HG02938 (cell line): ENCODE measurements around the gene OLA1.

ENCODE experiments used
- ATAC-seq: cut with Tn5 transposase; IDR thresholded peaks from one replicate; pipeline ENCODE4 v1.9.1; 2021; ENCODE audit warnings: mild to moderate bottlenecking, moderate library complexity; ENCODE audit not compliant: unreplicated experiment

OLA1 gene

DNA sequence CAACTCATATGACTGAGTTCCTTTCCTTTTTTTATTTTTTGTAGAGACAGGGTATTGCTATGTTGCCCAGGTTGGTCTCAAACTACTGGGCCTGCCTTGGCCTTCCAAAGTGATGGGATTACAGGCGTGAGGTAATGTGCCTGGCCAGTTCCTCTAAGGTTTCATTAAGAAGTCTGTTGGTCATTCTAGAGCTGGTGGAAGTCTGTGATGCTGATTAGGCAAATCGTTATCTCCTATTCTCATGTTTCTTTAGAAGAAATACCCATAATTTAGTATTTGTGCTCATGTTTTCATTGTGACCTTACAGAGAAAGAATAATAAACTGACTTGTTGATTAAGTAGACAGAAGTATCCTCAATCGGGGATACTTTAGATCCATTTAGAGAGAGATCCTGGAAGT, 177.0 kb downstream of the OLA1 start:
- no peak for ATAC-seq

DNA sequence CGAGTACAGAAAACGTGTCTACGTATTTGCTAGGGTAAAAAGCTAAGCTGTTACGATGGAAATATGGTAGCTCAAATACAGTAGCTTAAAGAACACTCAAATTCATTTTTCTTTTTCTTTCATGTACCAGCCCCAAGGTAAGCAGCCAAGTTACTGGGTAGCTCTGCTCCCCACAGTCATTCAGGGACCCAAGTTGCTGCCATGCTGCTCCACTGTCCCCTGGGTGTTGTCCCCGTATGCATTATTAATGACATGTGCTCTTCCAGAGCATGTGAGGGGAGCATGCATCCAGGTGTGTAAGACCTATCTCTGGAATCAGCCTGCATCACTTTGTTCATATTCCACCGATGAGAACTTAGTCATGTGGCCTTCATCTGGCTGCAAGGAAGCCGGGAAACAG, 178.1 kb downstream of the OLA1 start:
- ATAC-seq: no peak

DNA sequence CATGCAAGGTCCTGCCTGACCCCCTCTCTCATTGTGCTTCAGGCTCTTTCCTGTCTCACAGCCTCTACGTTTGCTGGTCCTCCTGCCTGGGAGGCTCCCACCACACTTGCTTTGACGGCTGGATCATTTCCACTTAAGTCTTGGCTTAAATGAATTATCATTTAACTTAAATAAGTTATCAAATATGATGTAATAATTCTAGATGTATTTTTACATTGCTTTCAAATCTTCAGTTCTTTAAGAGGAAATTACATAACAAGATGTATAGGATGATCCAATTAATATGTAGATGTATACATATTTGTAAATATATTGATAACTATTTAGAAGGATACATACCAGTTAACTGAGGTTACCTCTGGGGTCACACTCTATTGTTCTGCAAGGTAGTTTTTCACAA, 180.5 kb downstream of the OLA1 start:
- ATAC-seq: no peak

DNA sequence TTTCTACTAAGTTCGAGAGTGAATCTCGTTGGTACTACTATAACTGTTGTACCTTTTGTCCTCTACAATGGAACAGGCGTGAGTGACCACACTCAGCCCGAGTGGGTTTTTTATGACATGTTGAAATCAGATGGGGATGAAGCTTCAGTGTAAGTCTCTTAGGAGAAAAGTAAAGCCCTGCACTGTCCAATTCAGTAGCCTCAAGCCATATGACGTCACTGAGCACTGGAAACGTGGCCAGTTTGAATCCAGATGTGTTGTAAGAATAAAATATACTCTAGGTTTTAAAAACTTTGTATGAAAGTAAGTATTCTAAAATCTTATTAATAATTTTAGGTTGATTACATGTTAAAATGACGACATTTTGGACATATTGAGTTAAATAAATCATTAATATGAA, 181.5 kb downstream of the OLA1 start:
- no peak for ATAC-seq

DNA sequence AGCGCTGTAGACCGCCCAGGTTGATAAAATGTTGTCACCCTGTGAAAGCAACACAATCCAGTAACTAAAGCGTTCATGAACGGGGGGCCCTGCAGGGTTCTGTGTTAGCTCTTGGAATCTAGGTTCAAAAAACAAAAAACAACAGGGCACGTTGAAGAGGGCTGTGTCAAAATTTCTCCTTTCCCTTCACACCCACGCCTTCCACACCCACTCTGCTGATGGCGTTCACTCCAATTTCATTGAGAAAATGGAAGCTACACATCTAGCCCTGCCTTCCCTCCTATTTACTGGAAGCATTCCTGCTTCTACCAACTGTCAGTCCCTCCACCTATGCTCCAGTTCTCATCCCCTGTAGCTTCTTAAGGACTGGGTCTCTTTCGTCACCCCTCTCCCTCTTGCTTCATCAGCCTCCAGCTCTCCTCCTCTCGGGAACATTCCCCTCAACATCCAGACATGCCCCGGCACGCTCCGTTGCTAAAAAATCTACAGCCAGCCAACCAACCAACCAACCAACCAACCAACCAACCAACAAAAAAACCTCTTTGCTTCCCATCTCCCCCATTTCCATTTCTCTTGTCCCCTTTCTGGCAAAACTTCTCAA, 184.7 kb downstream of the OLA1 start:
- no peak for ATAC-seq

DNA sequence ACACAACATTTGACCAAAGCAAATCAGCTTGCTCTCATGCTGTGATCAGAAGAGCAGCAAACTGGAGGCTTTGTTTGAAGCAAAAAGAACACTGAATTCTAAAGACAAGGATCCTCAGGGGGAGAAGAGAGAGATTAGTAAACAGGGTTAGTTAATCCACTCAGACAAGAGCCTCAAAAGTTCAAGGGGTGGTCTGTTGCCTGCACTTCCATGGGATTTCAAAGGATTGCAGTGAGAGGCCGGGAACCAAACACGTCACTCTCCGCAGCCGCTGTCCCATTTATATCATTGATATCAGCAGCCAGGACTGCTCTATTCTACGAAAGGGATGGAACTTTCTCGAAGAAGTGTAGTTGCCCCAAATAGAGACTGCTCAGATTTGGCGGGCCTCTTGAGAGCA, 185.4 kb downstream of the OLA1 start:
- ATAC-seq: no peak

DNA sequence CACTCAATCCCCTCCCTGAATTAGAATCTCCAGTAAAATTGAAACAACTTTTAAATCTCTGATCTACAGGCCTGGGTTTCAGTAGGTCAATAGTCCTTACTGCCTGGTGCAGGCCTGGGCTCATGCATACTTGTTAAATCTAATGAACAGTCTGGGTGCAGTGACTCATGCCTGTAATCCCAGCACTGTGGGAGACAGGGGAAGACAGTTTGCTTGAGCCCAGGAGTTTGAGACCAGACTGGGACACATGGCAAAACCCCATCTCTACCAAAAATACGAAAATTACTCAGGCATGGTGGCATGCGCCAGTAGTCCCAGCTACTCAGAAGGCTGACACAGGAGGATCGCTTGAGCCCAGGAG, 188.5 kb downstream of the OLA1 start:
- ATAC-seq: no peak

DNA sequence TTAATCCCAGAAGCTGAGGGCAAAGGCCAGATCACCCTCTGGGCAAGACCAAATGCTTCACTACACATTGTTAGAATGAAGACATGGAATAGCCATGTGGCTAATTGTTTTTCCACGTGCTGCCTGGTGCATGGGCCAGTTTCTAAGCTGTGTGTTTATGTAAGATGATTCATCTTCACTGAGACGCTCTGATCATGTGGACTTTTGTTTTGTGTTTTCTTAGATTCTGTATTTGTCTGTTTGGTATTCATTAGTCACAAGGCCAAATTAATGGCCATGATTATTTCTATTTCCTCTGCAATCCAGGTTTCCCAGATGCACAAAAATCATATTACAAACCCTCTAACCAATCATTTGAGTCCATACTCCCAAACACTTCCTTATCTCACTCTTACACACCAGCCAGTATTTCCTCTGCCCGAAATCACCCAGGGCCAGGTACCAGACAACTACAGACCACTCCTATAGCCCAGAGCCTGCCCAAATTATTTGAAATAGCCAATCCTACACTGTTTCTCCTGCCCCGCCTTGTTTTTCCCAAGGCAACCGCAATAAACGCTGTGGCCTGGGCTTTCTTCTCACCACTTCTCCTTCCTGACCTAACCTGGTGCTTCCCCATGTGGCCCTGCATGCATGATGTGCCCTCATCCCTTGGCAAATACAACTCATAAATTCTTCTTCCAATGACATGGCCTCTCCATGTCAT, 189.0 kb downstream of the OLA1 start:
- ATAC-seq: no peak

DNA sequence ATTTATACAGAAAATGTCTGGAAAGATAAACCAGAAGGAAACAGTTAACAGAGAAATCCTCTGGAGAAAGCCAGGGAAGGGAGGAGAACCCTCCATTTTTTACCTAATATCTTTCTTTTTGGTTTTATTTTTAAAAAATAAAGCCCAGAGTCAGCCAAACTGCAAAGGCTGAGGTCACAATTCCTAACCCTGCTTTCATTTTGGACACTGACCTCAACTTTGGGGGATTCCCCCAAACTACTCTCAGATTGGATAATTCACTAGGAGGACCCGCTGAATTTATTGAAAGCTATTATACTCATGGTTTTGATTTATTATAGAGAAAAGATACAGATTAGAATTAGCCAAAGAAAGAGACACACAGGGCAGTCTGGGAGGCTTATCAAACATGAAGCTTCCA, 189.9 kb downstream of the OLA1 start:
- no peak for ATAC-seq

DNA sequence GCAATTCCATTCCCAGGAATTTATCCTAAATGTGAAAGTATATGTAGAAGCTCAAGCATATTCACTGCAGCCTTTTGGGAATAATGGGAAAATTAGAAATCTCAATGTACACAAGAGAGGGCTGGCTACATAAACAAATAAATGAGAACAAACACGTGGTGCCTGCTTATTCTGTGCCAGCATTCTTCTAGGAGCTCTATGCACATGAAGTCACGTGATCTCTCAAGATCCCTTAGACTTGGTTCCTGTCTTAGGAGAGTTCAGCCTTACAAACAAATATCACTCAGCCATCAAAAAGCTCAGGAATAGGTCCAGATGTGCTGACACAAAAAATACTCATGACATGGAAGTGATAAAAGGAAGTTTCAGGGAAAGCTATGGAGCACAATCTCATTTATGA, 190.3 kb downstream of the OLA1 start:
- ATAC-seq: no peak

DNA sequence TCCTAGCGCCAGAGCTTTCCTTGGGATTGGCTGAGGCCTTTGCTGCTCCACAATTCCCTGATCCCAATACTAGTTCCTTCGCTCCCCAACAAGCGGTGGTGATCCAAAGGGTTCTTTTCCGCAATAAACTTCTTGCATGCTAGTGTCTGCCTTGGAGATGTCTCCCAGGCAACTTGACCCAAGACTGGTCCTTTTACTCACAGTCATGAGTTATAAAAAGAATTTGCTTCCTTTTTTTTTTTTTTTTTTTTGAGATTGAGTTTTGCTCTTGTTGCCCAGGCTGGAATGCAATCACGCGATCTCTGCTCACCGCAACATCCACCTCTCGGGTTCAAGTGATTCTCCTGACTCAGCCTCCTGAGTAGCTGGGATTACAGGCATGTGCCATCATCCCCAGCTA, 193.4 kb downstream of the OLA1 start:
- ATAC-seq: no peak

DNA sequence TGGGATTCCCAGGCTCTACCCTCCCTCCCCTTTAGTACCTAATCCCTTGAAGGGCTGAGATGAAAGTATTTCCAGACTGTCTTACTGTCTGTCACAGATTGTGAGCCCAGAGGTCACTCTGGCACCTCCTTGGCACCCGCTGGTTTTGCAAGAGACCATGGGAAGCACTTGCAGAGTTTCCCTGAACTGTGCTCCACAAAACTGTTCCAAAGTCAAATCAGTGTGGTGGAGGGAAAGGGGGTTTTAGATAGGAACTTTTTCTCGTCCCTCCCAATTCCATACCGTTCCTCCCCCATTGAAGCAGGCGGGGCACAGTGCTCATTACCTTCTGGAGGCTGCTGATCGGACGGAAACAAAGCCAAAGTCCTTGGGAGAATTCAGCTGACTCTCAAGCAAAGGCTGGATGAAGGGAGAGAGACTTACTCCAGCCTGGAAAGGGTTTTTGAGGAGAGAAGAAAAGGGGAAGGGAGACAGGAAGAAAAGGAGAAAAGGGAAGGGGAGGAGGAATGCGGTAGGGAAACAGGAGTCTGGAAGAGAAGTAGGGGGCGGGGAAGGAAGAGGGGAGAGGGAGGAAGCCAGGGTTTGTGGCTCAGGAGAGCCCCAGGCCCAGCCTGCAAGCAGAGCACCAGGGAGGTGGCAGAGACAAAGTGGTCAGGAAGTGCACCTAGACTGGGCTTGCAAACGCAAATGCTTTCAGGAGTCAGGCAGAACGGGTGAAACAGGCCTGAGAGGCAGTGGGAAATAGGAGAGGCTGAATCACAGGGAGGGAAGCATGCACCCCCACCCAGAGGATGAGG, 194.8 kb downstream of the OLA1 start:
- no peak for ATAC-seq

DNA sequence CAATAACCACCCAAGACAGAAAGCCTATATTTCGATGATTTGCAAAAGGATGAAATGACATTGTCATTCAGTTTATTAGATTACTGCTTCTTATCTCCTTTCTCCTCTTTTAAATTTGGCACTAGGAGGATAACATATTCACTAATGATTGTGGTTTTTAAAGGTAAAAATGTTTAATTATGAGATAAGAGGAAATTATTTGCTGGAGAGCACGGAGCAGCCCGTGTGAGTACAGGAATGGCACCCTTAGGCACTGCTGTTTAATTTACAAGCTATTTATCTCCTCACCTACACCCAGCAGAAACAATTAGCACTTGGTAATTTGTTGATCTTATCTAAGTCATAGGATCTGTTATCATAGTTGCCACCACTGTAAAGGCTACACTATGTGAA, 195.8 kb downstream of the OLA1 start:
- ATAC-seq: no peak

DNA sequence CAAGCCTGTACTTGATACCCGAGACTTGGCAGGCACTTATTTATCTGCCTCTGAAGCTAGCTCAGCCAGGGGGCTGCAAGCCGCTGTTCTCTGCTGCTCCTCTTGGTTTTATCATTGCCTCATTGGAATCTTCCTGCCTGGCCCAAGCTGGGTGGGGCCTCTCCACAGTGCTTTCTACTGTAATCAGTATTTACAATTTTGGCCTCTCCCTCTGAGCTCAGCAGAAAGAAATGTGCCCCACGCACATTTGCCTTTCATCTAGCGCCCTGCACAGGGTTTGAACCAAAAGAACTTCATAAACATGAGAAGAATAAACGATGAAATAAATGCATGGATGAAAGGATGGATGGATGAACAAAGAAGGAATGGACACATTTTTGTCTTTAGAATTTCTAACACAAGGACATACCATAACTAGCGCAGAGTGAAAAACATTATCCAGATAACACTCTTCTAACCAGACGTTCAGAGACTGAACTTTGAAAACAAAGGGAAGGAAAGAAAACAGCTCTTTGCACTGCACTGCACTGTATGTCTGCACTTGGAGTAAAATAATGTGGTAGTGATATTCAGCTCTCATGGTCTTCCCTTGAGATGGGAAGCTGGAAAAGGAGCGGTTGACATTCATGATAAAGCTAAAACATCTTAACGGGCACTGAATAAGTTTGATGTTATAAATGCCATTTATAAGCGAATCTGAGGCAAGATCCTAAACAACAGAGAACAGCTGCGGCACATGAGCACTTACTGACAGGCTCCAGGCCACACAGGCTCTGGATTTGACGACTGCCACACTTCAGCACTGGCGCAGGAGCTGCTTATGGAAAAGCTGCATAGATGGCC, 196.4 kb downstream of the OLA1 start:
- no peak for ATAC-seq

DNA sequence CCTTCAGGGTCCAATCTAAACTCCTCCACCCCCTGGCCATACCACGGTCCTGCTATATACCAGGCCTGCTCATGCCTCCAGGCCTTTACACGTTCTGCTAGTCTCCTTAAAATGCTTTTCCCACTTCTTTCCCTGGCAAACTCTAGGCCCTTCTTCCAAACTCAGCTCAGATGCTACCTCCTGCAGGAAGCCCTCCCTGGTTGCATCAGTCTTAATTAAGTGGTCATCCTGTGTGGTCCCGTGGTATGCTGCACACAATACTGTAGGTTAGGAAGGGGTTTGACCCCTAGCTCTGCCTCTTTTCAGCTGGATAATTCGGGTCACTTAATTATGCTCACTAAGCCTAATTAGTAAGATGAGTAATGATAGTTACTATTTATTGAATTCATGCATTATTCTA, 197.3 kb downstream of the OLA1 start:
- no peak for ATAC-seq

DNA sequence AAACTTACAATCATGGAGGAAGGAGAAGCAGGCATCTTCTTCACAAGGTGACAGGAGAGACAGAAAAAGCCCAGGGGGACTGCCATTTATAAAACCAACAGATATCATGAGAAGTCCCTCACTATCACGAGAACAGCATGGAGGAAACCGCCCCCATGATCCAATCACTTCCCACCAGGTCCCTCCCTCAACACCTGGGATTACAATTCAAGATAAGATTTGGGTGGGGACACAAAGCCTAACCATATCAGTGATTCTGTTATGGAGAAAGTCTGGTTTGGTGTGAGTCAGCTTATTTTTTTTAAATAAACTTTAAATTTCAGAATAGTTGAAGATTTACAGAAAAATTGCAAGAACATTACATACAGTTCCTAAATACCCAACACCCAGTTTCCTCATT, 198.4 kb downstream of the OLA1 start:
- ATAC-seq: no peak

DNA sequence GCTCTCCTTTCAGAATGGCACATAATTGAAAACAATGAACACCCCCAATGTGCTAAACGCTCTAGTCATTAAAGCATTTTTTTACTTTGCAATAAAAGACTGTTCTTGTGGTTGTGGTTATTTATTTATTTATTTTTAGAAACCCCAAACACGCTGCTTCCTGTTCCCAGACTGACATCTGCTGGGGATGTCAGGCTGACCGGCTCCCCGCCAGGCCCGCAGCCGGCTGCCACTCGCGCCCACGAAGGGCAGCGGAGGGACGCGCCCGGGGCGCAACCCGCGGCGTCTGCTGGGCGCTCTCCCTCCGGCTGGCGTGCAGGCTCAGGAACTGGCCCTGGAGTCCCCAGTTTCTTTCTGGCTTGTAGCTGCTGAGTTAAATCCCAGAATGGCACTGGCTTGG, 200.1 kb downstream of the OLA1 start:
- ATAC-seq: no peak

DNA sequence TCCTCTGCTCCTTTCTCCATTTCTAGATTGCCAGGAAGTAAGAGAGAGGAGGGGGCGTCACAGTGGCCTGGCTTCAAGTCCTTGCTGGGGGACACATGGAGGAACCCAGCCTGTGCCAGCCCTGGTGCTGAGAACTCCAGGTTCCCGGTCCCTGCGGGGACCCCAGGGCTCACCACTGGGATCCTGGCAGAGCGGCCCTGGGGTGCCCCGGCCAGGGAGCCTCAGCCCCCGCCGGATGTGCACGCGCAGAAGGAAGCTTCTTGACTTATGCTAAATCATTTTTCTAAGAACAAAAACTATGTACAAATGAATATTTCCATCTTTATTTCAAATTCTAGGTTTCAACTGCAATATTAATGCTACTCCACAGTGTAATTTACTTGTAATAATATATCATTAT, 200.6 kb downstream of the OLA1 start:
- ATAC-seq: no peak

DNA sequence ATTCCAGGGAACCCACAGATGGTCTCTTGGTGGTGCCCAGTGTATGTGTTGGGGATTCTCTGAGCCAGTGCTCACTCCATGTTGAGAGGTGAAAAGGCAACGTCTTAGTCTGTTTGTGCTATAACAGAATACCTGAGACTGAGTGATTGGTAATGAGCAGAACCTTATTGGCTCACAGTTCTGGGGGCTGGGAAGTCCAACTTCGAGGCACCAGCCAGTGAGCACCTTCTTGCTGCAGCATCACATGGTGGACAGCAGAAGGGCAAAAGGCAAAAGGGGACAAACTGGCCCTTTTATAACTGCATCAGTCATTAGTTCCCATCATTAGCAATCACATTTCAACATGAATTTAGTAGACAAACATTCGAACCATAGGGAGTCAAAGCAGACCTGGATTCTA, 202.2 kb downstream of the OLA1 start:
- ATAC-seq: no peak

DNA sequence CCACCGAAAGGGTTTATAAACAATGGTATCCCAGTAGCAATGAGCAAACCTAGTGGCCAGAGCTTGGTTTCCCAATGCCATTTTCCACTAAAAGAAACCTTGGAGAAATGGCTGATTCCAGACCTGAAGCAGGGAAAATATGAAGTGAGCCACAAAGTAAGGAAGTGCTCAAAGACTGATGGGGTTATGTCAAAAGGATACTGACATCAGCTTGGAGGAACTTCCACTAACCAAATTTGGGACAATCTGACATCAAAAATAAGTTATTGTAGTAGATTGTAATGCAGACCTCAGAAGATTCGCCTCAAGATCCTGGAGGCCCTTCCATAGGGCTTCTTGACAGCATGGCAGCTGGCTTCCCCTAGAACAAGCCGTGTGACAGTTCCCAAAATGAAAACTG, 203.8 kb downstream of the OLA1 start:
- no peak for ATAC-seq

DNA sequence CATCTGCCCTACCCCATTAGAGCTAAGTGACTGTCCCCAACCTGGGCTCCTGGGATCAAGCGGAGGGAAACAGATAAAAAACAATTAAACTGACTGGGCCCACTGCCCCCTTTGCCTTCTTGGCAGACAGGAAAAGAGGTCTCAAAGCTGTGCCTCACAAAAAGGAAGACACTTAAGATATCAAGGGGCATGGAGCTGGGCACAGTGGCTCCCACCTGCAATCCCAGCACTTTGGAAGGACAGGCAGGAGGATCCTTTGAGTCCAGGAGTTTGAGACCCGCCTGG, 208.0 kb downstream of the OLA1 start:
- ATAC-seq: no peak
